Kidney epithelial cell (primary cell): Measurements from ENCODE around the gene CDH23. TPM values are rescaled to one million over a fixed set of nuclear protein-coding genes. Genes with fewer than 3 reads are reported as not detected.

Experiments
- DNase-seq: peaks from one replicate; pipeline ENCODE4 v3.0.0-alpha.2; 2010; ENCODE audit warnings: low read depth
- H3K27me3 ChIP-seq: 2 replicates; pipeline ENCODE4 v1.6.0; 2011; ENCODE audit warnings: low read length; ENCODE audit not compliant: control insufficient read depth, insufficient read depth
- H3K36me3 ChIP-seq: 2 replicates; pipeline ENCODE4 v1.5.1; 2011; ENCODE audit warnings: low read length; ENCODE audit not compliant: control insufficient read depth, insufficient read depth
- H3K4me3 ChIP-seq: 2 replicates; pipeline ENCODE4 v1.5.1; 2011; ENCODE audit warnings: low read depth, mild to moderate bottlenecking, control low read depth, low read length
- CTCF ChIP-seq: IDR thresholded peaks from 2 replicates; pipeline ENCODE4 v1.5.1; 2011; ENCODE audit warnings: mild to moderate bottlenecking, moderate library complexity, low read length, control low read depth, inconsistent platforms; ENCODE audit not compliant: insufficient read depth, poor library complexity, severe bottlenecking
- total RNA-seq: library from RNA; depleted of rRNA; stranded (reverse); fragments of >200 nt; gene quantifications from 2 replicates; pipeline ENCODE4 v1.2.3, GENCODE V29; 2015

The CDH23 gene
- total RNA-seq, 1 donor from 2014 or later = 0.04 TPM

GRCh38 chr10:71555087-71555723 lies 158.5 kb downstream of the CDH23 start:
- no peak for DNase-seq
- peaks cover 19% of the 10 kb centered on the region for H3K27me3 ChIP-seq
- no peak overlapping the region for H3K4me3 ChIP-seq
- no peaks in the 10 kb centered on the region for H3K36me3 ChIP-seq
- TF ChIP-seq CTCF = no peak

GRCh38 chr10:71555724-71556119 lies 159.0 kb downstream of the CDH23 start:
- no peak for DNase-seq
- no peaks in the 10 kb centered on the region for H3K36me3 ChIP-seq
- H3K4me3 ChIP-seq = no peak overlapping the region
- H3K27me3 ChIP-seq = peaks cover 22% of the 10 kb centered on the region
- no peak for TF ChIP-seq CTCF

- H3K27me3 ChIP-seq = peaks cover 28% of the 10 kb centered on the region
- H3K4me3 ChIP-seq = no peak overlapping the region
- no peak for TF ChIP-seq CTCF
- DNase-seq = no peak
- no peaks in the 10 kb centered on the region for H3K36me3 ChIP-seq
Observed at GRCh38 chr10:71558991-71559390, 162.3 kb downstream of the CDH23 start.

- DNase-seq = no peak
- Histone ChIP-seq H3K27me3 (peaks cover 34% of the 10 kb centered on the region), H3K4me3 (no peak overlapping the region), H3K36me3 (no peaks in the 10 kb centered on the region)
- TF ChIP-seq CTCF = no peak
Observed at GRCh38 chr10:71561003-71561574, 164.4 kb downstream of the CDH23 start.

GRCh38 chr10:71562181-71562580 lies 165.5 kb downstream of the CDH23 start:
- no peak overlapping the region for H3K4me3 ChIP-seq
- TF ChIP-seq CTCF = no peak
- no peak for DNase-seq
- no peaks in the 10 kb centered on the region for H3K36me3 ChIP-seq
- peaks cover 34% of the 10 kb centered on the region for H3K27me3 ChIP-seq

- H3K4me3 ChIP-seq = no peak overlapping the region
- DNase-seq = no peak
- no peak for TF ChIP-seq CTCF
- peaks cover 34% of the 10 kb centered on the region for H3K27me3 ChIP-seq
- no peaks in the 10 kb centered on the region for H3K36me3 ChIP-seq
Observed at GRCh38 chr10:71562904-71563303, 166.2 kb downstream of the CDH23 start.
